Measurements from ENCODE around the gene FADS3. TPM values are rescaled to one million over a fixed set of nuclear protein-coding genes. Genes with fewer than 3 reads are reported as not detected.
A peak's percentile ranks its signal among the peaks of the same experiment; 100 is the strongest.

FADS3 gene
- total and polyA plus RNA-seq, 9 of the 15 experiments (the other 6 are each of a cell fraction or from before 2014, with no cell fraction given): 0.97 to 148 (median 92.7) TPM

GRCh38 chr11:61919705-61920631, 28.6 kb upstream of the FADS3 start (continued):
- TF ChIP-seq LEF1 (IDR thresholded peaks at IDR 0.05): peak; percentile 56; the same call in 1 of the 2 replicates
- TF ChIP-seq KDM2B (CRISPR knock-in tag; IDR thresholded peaks at IDR 0.05): no peak
- no peak for TF ChIP-seq RHOXF2B (CRISPR knock-in tag; conservative IDR thresholded peaks at IDR 0.05)
- TF ChIP-seq RBM22 (IDR thresholded peaks at IDR 0.05; ENCODE audit: low read depth, low read length, poor library complexity, severe bottlenecking): no peak
- TF ChIP-seq CBX5 (IDR thresholded peaks at IDR 0.05; ENCODE audit: borderline replicate concordance, low read depth): 0 out of 2 replicates have a peak, but pooled peaks have one; percentile 12
- peak; percentile 88 for TF ChIP-seq RUNX1 (IDR thresholded peaks at IDR 0.05; ENCODE audit: low read depth)
- TF ChIP-seq MTF1 (CRISPR knock-in tag; IDR thresholded peaks at IDR 0.05; ENCODE audit: borderline replicate concordance): no peak
- TF ChIP-seq NEUROD1 (IDR thresholded peaks at IDR 0.05; ENCODE audit: borderline replicate concordance, low read depth, low read length, partially characterized antibody): peak; percentile 70
- no peak for TF ChIP-seq TGIF2 (CRISPR knock-in tag; IDR thresholded peaks at IDR 0.05)
- peak; percentile 52; the same call in 1 of the 2 replicates for TF ChIP-seq ZNF740 (CRISPR knock-in tag; IDR thresholded peaks at IDR 0.05)
- TF ChIP-seq ZNF740 (tag; IDR thresholded peaks at IDR 0.05): no peak
- no peak for TF ChIP-seq NR1H2 (CRISPR knock-in tag; IDR thresholded peaks at IDR 0.05)
- TF ChIP-seq MTA1 (IDR thresholded peaks at IDR 0.05; ENCODE audit: borderline replicate concordance): 0 out of 2 replicates have a peak, but pooled peaks have one; percentile 41
- no peak for TF ChIP-seq SIRT6 (IDR thresholded peaks at IDR 0.05; ENCODE audit: low read depth, low read length)
- TF ChIP-seq HMG20A (CRISPR knock-in tag; conservative IDR thresholded peaks at IDR 0.05): no peak
- peak; percentile 77; the same call in 1 of the 2 replicates for TF ChIP-seq SMARCC2 (IDR thresholded peaks at IDR 0.05; ENCODE audit: low read depth)
- no peak for TF ChIP-seq KAT2B (IDR thresholded peaks at IDR 0.05; ENCODE audit: low read depth, low read length)
- TF ChIP-seq PML (IDR thresholded peaks at IDR 0.05; ENCODE audit: low read length): peak; percentile 81
- peak; percentile 58 for TF ChIP-seq BHLHE40 (IDR thresholded peaks at IDR 0.05; ENCODE audit: low read length)
- no peak for TF ChIP-seq ZBTB12 (CRISPR knock-in tag; IDR thresholded peaks at IDR 0.05)
- no peak for TF ChIP-seq HDAC6 (IDR thresholded peaks at IDR 0.05; ENCODE audit: low read depth, low read length)
- TF ChIP-seq BCL6 (CRISPR knock-in tag; IDR thresholded peaks at IDR 0.05): no peak
- no peak for TF ChIP-seq ZNF41 (CRISPR knock-in tag; conservative IDR thresholded peaks at IDR 0.05)
- no peak for TF ChIP-seq NELFE (IDR thresholded peaks at IDR 0.05; ENCODE audit: insufficient read depth, insufficient read length)
- no peak for TF ChIP-seq STAT6 (CRISPR knock-in tag; IDR thresholded peaks at IDR 0.05)
- no peak for TF ChIP-seq EZH2 (IDR thresholded peaks at IDR 0.05; ENCODE audit: borderline replicate concordance, low read depth, low read length)

Measured in K562 (cell line).